G401 (cell line): ENCODE measurements around the gene ASB7. TPM values are rescaled to one million over a fixed set of nuclear protein-coding genes. Genes with fewer than 3 reads are reported as not detected.
A peak's percentile ranks its signal among the peaks of the same experiment; 100 is the strongest.
"Not testable (repeated sequence)": the region's sequence is repeated elsewhere in the genome, so short reads cannot be mapped to it uniquely, and the experiment has no call there.

ENCODE experiments used
- DNase-seq: peaks from one replicate; pipeline ENCODE4 v3.0.0-alpha.2; 2015; ENCODE audit warnings: low spot score
- in situ Hi-C: cut with HindIII; loops from 2 replicates; pipeline ENCODE4 v1.10.0; 2016; ENCODE audit warnings: low sequenced_read_pairs, mixed read lengths
- total RNA-seq: library from RNA; depleted of rRNA; stranded (reverse); fragments of >200 nt; shearing (Covaris generic); gene quantifications from 2 replicates; pipeline ENCODE4 v1.2.3, GENCODE V29; 2014; rRNA removed

ASB7 gene
- total RNA-seq, result 8.6 and 12.2 TPM in 2 replicates

DNA sequence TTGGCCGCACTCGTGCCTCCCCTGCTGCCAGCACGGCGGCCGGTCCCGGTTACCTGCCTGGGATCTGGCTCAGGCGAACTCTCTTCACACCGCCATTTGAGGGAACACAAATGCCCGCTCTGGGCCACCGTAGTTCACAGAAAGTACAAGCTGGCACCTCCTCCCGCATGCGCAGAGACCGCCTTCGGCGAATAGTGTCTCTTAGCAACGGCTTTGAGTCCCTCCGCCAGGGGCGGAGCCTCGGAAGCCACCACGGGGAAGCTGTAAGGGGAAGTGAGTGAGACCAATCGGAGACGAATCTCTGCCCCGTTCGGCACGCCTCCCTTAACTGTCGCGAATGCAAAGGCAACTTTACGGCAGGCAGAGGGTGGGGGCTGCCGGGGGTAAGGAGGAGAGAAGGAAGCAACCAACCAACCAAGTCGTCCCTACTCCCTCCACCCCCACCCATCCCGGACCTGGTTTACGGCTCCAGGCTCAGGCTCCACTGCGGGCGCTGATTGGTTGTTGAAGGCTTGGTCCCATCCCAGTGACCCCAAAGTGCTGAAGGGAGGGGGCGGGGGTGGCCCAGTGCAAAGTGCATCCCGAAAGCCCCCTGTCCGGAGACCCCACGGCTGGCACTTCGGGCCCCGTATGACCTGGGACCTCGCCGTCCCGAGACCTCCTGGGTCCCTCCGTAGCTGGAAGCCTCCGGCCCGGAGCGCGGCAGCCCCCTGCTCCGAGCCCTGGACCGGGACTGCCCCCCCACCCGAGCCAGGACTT lies at the start of gene ASB7, which contains the start of gene LINS1:
Gene ASB7 (plus strand): TSS at position 526 of the 759 bp plus-strand sequence. CDS start 9,628 bp downstream, outside the sequence.
Gene LINS1 (minus strand): TSS at position 121 of the 759 bp plus-strand sequence. CDS start 21,342 bp downstream, outside the sequence.
- DNase-seq, result peak; percentile 100
- in situ Hi-C loops, result no loop called here

DNA sequence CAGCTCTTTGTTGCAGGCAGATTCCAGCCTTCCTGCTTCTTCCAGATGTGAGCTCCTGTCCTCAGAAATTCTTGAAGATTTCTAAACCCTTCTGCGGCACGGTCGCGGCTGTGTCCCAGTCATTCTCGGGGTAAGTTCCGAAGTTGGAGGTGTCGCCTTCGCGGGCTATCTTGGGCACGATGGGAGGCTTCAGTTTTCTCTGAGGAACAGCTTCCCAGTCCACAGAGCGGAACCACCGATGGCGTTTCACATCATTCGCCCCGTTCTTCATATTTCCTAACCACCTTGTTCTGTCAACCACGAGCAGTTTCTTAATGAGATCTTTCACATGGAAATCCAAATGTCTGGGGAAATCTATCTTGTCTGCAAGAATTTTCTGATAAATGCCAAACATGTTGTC lies 48.9 kb upstream of the ASB7 start:
- no peak for DNase-seq
- in situ Hi-C loops, result no loop called here

DNA sequence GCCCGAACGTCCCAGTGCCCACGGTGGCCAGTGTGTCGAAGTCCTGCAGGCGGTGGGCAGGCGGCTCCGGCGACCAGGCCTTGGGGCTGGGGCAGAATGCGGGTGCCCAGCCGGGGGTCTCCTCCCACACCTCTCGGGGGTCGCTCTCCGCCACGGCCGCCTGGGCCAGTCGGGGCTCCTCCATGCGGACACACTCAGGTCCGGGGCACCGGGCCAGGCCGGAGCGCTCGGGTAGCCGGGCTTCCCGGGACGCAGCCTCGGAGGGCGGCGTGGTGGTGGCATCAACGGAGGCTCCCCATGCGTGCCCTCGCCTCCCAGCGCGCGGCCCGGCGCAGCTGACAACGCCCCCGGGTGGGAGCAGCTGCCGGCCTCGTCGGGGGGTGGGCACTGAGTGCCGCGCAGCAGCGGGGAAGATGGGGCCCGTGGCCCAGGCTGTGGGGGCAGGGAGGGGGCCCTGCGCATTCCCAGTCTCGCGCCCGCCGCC lies 43.6 kb upstream of the ASB7 start:
- no peak for DNase-seq
- in situ Hi-C loops, result no loop called here

DNA sequence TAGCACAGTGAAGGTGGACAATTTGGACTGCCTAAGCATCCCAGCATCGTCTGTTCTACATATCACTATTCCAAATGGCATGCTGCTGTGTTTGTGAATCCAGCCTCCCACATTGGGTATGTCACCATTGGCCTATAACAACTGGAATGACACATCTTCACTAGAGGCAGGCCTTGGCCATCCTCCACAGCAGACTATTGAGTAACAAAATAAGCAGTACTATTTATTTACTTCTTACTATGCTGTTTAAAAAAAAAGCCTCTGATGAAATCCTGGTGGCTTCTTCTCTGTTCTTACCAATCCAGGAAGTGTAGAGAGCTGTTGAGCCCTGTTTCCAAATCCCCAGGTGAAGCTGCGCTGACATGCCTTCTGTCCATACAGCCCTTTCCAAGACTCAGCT lies 43.1 kb upstream of the ASB7 start:
- DNase-seq, result no peak
- in situ Hi-C loops, result no loop called here

DNA sequence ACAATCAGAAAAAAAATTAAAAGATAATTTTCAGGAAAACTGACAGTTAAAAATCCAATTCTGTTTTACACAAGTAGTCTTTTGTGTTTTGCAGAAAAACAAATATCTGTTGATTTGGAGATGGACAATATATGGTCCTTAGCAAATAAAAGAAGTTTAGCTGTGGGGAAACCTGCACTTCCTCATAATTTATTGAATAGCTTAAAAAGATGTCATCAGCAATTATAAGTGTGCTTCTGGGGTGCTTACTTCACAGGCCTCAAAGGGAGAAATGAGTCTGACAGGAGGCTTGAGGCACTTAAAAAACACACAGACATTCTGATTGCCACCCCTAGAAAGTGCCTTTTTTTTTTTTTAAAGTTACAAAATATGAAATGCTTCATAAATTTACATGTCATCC lies 42.1 kb upstream of the ASB7 start:
- in situ Hi-C loops, result no loop called here
- no peak for DNase-seq

- in situ Hi-C loops, result no loop called here
- DNase-seq, result no peak
These were observed 36.8 kb upstream of the ASB7 start for GRCh38 chr15:100565591-100565990.

GRCh38 chr15:100566850-100567628 lies 35.4 kb upstream of the ASB7 start:
- in situ Hi-C loops, result no loop called here
- DNase-seq, result no peak

GRCh38 chr15:100569391-100569790 lies 33.0 kb upstream of the ASB7 start:
- in situ Hi-C loops, result no loop called here

GRCh38 chr15:100570275-100570674 lies 32.1 kb upstream of the ASB7 start:
- in situ Hi-C loops, result no loop called here
- DNase-seq, result no peak

More at GRCh38 chr15:100569391-100569790, 33.0 kb upstream of the ASB7 start:
- no peak for DNase-seq

DNA sequence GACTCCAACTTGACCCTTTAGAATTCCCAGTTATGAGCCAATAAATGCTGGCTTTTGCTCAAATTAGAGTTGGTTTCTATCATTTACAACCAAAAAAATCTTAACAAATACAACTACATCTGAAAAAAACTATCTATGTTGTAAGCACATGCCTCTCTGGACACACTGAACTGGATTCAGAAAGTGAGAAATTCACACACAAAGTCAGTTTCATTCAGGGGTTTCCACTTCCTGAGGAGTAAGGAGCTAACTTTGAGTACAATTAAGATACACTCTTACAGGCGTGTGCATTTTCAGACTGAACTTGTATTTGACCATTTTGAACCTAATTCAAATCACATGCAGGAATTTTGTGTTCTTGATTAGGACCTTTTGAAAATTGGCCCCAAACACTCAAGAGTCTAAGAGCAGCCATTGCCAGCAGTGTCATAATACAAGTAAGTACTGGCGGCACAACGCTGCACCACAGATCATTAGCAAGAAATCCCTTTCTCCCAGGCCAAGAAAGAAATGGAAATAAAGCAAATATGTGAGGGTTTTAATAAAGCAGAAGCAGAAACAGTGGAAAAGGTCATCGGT lies 31.6 kb upstream of the ASB7 start:
- in situ Hi-C loops, result no loop called here
- no peak for DNase-seq

DNA sequence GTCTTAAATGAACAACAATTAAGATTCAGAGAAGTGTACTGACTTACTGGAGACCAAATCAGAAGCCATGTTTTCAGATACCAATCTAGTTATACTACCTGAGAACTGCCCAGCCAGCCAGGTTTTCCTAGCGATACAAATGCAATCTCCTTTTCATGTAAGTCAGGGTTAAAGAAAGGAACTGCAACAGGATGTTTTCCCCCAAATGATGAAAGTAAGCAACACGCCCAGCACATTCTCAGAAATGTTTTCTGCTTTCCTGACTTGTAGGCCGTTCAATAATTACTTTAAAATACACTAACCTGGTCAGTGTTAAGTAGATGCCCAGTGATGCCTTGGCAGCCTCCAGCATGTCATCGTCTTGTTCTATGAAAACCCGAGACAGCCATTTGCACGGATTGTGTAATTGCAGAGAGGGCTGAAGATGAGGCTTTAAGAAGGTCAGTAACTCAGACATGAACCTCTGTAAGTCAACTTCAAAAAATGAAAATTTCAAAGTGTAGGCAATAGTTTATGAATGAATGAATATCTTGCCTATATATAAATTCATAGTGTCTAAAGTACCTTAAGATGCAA lies 30.7 kb upstream of the ASB7 start:
- no peak for DNase-seq
- in situ Hi-C loops, result no loop called here

DNA sequence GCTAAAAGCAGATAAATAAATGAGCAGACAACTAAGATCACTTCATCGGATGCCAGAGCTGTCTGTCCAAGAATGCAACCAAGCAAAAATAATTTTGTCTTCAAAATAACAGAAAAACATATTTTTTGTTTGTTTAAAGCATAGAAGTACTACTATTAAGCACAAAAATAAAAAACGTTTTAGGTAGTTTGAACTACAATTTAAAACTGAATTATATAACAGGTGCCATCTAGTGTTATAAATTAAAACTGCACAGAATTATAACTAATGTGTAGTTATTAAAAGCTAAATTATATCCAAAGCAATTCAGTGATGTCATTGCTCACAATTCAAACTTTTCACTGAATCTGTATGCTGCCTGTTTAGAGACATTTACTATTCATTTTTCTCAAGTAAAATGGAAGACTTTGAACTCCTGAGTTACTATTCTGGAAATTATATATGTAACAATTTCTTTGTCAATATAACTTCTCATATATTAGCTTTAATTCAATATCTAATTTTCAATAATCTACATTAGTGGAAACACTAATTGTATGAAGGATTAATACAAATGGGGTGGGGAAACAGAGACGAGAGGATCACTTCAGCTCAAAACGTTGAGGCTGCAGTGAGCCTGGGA lies 29.9 kb upstream of the ASB7 start:
- in situ Hi-C loops, result no loop called here
- DNase-seq, result peak; percentile 34

DNA sequence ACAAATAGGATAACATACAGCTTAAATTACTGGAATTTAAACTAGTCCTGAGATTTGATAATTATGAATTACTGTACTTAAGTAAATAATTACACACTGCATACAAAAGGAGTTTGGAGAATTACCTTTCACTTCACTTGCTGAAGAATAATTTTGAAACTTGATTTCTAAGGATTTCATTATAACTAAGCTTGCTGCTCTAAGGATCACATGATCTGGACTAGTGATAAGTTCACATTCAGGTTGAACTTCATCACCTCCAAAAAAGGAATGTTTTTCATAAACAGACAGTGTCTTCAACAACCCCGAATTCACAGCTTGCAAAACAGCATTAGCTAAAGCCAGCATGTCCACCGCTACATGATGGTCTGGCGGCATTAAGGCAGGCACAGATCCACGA lies 28.9 kb upstream of the ASB7 start:
- in situ Hi-C loops, result no loop called here
- no peak for DNase-seq

GRCh38 chr15:100580414-100580813 lies 22.0 kb upstream of the ASB7 start:
- no peak for DNase-seq
- in situ Hi-C loops, result no loop called here

- no peak for DNase-seq
- in situ Hi-C loops, result no loop called here
These were observed 13.6 kb upstream of the ASB7 start for GRCh38 chr15:100588638-100589242.

DNA sequence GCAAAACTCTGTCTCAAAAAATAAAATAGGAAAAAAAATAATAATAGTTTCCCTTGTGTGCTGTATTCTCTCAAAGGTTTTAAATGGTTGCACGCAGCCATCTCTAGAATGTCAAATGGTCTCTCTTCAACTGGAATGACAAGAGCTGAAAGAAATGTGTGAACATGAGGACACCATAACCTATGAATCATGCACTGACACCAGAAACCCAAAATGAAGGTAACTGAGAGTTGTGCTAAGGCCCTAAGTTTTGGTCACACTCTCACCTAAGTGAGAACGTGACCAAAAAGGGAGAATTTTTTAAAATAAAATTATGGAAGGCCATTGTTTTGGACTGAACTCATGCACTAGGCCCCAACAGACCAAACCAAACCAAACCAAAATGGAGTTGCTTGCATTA lies 11.2 kb upstream of the ASB7 start:
- DNase-seq, in situ Hi-C loops: not testable (repeated sequence)

DNA sequence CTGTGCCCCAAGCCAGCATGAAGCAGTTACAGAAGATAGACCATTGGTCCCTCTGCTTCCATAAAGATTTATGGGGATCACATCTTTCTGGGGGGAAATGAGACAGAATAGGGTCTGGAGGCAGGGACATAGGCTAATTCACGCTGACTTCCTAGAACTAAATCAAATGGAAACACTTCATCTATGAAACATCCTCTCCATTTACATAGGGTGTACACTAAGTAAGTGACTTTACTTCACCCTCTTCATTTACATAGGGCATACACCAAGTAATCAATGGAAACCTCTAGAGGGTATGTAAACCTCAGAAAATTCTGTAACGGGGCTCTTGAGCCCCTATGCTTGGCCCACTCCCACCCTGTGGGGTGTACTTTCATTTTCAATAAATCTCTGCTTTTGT lies 10.6 kb upstream of the ASB7 start:
- in situ Hi-C loops, result no loop called here
- DNase-seq, result no peak

DNA sequence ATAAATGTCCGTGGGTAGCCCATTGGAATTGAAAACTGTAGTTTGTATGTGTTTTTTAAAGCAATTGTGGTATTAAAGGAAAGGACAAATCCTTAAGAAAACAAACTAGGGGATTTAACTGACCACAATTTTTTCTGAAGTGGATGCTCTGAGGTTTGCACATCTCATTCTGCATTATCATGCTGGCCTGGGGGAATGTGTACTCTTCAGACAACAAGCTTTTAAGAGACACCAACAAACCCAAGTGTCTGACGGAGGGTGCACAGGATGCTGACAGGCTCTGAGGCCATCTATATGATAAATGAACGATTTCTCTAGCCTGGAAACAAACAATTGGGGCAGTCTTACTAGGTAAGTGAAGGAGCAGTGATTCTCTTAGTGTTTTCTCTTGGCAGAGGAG lies 9.5 kb upstream of the ASB7 start:
- DNase-seq, result no peak
- in situ Hi-C loops, result no loop called here

- in situ Hi-C loops, result no loop called here
- no peak for DNase-seq
These were observed 9.0 kb upstream of the ASB7 start for GRCh38 chr15:100593431-100593830.
